Activated CD4-positive, alpha-beta T cell treated with anti-CD3 and anti-CD28 coated beads, Interleukin-2, amount 50 U/mL, for 16 hours (primary cell): ENCODE data around the gene IMMT.

ENCODE experiments used
- DNase-seq: peaks from one replicate; pipeline ENCODE4 v3.0.0-alpha.2; 2020

IMMT gene

DNA sequence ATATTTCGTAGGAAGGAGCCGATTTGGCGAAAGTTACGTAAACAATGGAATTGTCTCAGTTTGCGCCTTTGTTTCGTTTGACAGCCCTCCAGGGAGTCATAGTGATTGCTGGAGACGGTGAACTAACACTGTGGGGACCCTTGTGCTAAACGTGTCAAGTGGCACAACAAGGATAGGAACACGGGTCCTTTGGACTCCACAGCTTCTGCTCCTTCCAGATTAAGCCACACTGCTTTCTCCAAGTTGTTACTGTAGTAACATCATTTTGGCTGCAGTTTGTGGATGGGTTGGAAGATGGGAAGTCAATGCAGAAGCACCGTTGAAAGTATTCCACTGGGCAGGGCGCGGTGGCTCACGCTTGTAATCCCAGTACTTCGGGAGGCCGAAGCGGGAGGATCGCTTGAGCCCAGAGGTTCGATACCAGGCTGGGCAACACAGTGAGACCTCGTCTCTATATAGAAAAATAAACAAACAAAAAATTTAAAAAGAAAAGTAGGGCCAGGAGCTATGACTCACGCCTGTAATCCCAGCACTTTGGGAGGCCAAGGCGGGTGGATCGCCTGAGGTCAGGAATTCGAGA is 636 bp upstream of the IMMT start:
- DNase-seq = no peak

GRCh38 chr2:86194751-86195054 is 559 bp downstream of the IMMT start:
- DNase-seq = no peak

DNA sequence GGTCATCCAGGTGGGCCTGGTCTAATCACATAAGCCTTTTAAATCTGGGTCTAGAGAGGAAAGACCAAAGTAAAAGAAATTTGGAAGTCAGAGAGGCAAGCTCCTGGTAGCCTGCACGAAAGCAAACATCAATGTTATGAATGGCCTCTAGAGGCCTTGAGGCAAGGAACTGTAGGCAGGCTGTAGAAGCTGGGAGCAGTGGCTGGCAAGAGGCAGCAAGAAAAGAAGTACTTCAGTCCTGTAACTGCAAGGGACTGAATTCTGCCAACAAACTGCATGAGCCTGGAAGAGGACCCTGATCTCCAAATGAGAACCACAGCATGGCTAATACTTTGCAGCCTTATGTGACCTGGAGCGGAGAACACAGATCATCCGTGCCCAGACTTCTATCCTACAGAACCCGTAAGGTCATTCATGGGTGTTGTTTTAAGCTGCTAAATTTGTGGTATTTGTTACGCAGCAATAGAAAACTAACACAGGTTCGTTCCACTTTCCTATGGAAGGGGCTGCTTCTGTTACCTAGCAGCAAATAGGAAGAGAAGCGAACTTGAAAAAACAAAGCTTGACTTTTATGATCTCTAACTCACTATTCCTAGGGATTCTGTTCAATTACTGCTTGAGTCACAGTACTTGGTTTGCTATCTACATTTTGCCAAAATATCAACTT is 1.2 kb downstream of the IMMT start:
- no peak for DNase-seq

GRCh38 chr2:86189782-86190416 is 5.4 kb downstream of the IMMT start:
- DNase-seq = no peak

GRCh38 chr2:86186431-86186830 is 8.8 kb downstream of the IMMT start:
- peak; percentile 19 for DNase-seq

DNA sequence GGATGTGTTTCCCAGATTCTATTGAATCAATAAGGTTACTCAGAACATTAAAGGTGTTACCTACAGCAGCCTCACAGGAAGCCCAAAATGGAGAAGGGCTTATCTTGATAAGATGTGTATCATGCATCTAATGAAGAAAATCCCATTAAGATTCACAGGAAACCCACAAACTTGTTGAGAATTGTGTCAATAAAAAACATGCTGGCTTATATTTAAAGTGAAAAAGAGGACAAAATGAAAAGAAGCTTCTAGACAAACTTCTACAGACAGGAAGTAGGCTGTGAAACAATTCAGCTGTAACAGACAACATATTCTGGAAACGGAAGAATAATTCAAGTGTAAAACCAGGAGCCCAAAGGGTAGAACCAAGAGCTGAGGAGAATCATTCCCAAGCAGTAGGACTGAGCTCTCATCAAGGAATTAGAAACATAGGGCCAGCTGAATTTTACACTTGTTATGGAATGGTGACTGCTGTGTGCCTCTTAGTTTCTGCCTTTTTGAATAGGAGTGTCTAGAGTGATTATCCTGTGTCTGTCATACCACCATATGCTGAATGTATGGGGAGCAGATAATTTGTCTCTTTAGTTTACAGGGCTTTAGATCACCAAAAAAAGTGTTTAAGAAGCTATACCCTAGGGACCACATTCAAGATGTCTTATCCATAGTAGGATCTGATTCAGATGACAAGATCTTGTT is 9.6 kb downstream of the IMMT start:
- peak; percentile 56 for DNase-seq

DNA sequence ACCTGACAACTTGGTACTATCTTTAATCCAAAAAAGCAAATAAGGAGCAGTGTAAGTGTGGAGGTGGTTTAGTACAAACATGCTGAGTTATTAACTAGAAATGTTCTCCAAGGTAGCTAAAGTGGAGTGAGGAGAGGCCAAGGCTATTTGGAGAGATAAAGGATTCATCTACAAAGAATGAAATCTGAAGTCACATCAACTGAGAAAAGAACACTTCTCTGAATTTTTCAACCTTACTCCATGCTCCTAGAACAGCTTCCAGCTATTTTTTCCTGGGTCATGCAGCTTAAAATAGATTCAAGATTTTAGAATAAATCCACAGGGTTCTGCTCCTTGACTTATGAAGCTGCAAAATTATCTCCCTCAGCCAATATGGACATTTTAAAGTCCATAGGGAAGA is 18.7 kb downstream of the IMMT start:
- no peak for DNase-seq

DNA sequence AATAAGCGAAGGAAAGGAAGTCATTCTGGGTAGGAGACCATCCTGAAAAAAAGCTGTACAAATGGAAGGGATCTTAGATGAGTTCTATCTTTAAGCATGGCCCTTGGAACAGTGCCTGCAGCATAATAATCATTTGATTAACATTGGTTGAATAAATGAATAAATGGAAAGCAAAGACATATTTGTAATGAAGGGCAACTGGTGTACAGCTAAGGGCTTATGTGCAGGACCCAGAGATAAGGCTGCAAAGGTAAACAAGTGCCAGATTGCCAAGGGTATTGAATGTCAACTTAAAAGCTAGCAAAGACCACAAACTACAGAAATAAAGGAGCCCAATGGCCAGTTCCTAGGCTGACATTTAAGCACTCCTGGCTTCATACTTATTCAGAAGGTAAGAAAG is 19.4 kb downstream of the IMMT start:
- DNase-seq = no peak

- DNase-seq = no peak
These were observed 20.8 kb downstream of the IMMT start for GRCh38 chr2:86174445-86174844.

GRCh38 chr2:86172610-86173009 is 22.7 kb downstream of the IMMT start:
- no peak for DNase-seq

DNA sequence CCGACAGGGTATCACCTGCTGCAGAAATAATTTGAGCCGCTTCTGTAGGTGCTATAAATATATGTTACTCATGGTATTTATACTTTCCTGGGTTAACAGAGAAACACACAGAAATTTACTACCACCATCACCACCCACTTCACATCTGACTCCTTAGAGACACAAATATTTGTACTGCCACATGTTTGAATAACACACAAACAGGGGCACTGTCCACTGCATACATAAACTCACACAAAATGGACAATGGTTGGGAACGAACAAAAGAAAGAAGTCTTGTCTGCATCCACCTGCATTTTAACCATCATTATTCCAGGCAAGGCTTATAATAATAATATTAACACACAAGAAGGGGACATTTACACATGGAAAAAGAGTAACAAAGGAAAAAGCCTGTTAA is 24.0 kb downstream of the IMMT start:
- DNase-seq = no peak

- DNase-seq = no peak
These were observed 24.8 kb downstream of the IMMT start for GRCh38 chr2:86170449-86170848.

DNA sequence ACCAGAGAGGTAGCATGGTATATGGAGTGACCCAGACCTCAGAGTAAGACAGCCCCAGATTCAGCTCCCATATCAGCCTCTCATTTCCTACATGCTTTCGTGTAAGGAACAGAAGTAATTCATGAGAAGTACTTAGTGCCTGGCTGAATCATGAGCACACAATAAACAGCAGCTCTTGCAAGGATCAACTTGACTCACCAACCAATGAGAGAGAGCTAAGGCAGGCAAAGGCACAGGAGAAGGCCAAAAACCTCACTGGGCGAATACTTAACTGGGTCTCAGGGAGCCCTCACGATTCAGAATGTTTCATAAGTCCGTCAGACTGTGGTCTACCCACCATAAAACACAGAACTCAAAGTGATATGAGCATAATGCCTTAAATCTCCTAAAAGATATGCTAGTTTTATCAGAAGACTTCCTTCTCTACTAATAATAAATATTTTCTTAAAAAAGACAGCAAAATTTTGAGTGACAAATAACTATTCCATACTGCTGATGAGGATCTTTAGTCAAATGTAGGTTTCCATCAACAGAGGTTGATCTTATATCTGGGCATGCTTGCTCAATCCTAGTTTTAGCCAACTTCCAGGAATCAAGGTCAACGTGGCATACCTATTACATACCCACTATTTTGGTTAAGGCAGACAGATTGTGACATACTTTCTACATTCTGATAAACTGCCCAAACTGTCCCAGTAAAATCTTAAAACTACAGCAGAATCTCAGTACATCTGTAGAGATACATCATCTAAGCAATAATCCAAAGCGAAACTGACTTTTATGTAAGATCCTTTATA is 34.9 kb downstream of the IMMT start:
- no peak for DNase-seq

GRCh38 chr2:86158286-86158685 is 37.0 kb downstream of the IMMT start:
- DNase-seq = no peak

GRCh38 chr2:86157009-86157556 is 38.2 kb downstream of the IMMT start:
- no peak for DNase-seq

DNA sequence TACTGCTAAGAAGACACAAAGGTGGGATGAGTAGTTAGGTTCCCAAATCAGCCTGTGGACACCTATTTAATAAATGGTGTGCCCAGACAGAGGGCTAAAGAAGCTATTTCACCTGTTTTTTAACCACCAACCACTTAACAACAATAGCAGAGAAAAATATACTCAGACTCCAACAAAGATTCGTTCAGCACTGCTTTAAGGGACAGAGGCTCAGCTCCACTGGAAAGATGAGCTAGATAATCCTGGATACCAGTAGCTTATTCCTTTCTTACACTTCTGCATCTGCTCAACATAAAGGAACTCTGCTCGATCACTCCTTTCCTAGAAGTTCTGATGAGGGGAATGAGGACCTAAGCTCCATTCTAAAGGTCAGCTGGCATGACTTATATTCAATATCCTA is 44.8 kb downstream of the IMMT start:
- no peak for DNase-seq

GRCh38 chr2:86147793-86148192 is 47.5 kb downstream of the IMMT start:
- peak; percentile 9 for DNase-seq

- DNase-seq = no peak
These were observed 51.2 kb downstream of the IMMT start for GRCh38 chr2:86143926-86144685.

DNA sequence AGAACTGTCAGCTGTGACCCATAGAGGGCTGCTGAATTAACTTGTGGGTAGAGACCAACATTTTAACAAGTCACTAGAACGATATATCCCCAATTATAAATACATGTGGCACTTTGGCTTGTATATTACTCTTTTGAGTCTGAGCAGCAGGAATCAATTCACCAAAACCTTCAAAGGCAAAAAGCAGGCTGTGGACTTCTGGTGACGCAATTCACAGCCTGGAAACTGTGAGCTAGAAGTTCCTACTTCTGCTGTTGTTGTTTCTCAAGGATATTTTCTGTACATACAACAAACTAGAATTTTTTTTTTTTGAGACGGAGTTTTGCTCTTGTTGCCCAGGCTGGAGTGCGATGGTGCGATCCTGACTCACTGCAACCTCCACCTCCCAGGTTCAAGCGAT is 52.0 kb downstream of the IMMT start:
- DNase-seq = no peak

- no peak for DNase-seq
These were observed 52.6 kb downstream of the IMMT start for GRCh38 chr2:86142436-86143257.

GRCh38 chr2:86140969-86141392 is 54.3 kb downstream of the IMMT start:
- no peak for DNase-seq
